HepG2 (cell line): ENCODE results near the gene CELF5. TPM values are rescaled to one million over a fixed set of nuclear protein-coding genes. Genes with fewer than 3 reads are reported as not detected.

ENCODE experiments used
- BCL3 ChIP-seq: sonication (generic); formaldehyde crosslinking; IDR thresholded peaks from 2 replicates; pipeline ENCODE4 v1.5.1; 2020; ENCODE audit warnings: mild to moderate bottlenecking, missing genetic modification reagents, moderate library complexity
- CREB1 ChIP-seq, 2 experiments: fragments of 450-650 bp in 1 of 2; IDR thresholded peaks; 2 replicates each; pipeline ENCODE4 v1.6.1; 2016 to 2017; ENCODE audit warnings: control low read depth in 1 of 2, mild to moderate bottlenecking in 1 of 2, missing compliant biosample characterization in 1 of 2, missing genetic modification characterization in 1 of 2
- DBP ChIP-seq: sonication (generic); formaldehyde crosslinking; IDR thresholded peaks from 2 replicates; pipeline ENCODE4 v1.4.0; 2020; ENCODE audit warnings: missing genetic modification reagents; ENCODE audit errors: not compliant biosample characterization
- E2F5 ChIP-seq: sonication (generic); formaldehyde crosslinking; conservative IDR thresholded peaks from 2 replicates; pipeline ENCODE4 v1.4.0; 2020; ENCODE audit warnings: missing genetic modification reagents
- GFI1 ChIP-seq: sonication (generic); formaldehyde crosslinking; IDR thresholded peaks from 2 replicates; pipeline ENCODE4 v1.5.0; 2020; ENCODE audit warnings: missing genetic modification reagents, mild to moderate bottlenecking, borderline replicate concordance
- HMG20B ChIP-seq: conservative IDR thresholded peaks from 2 replicates; pipeline ENCODE4 v1.6.1; 2016; ENCODE audit warnings: missing genetic modification reagents, missing compliant biosample characterization
- NFIB ChIP-seq: sonication (generic); formaldehyde crosslinking; IDR thresholded peaks from 2 replicates; pipeline ENCODE4 v1.9.0; 2021; ENCODE audit warnings: missing genetic modification reagents, mild to moderate bottlenecking, borderline replicate concordance
- NFKB2 ChIP-seq: sonication (generic); formaldehyde crosslinking; IDR thresholded peaks from 2 replicates; pipeline ENCODE4 v1.4.0; 2020; ENCODE audit warnings: missing genetic modification reagents, borderline replicate concordance
- ZBTB40 ChIP-seq, 2 experiments: fragments of 450-650 bp in 1 of 2; sonication (generic) in 1 of 2; formaldehyde crosslinking in 1 of 2; IDR thresholded peaks; 2 replicates each; pipeline versions ENCODE4 v1.6.1 to v1.8.0; 2016 to 2022; ENCODE audit warnings: antibody characterized with exemption in 1 of 2, mild to moderate bottlenecking in 1 of 2, missing genetic modification reagents in 1 of 2
- ZNF232 ChIP-seq: sonication (generic); formaldehyde crosslinking; IDR thresholded peaks from 2 replicates; pipeline ENCODE4 v1.4.0; 2020; ENCODE audit warnings: missing genetic modification reagents, borderline replicate concordance
- ZNF264 ChIP-seq: sonication (generic); formaldehyde crosslinking; IDR thresholded peaks from 2 replicates; pipeline ENCODE4 v1.4.0; 2020; ENCODE audit warnings: missing genetic modification reagents
- ZNF34 ChIP-seq: sonication (generic); formaldehyde crosslinking; IDR thresholded peaks from 2 replicates; pipeline ENCODE4 v1.4.0; 2020; ENCODE audit warnings: mild to moderate bottlenecking, missing genetic modification reagents, borderline replicate concordance
- ZNF430 ChIP-seq: sonication (generic); formaldehyde crosslinking; IDR thresholded peaks from 2 replicates; pipeline ENCODE4 v1.9.0; 2021; ENCODE audit warnings: mild to moderate bottlenecking, missing genetic modification reagents
- ZNF496 ChIP-seq: sonication (generic); formaldehyde crosslinking; IDR thresholded peaks from 2 replicates; pipeline ENCODE4 v1.8.1; 2023; ENCODE audit warnings: mild to moderate bottlenecking, moderate library complexity, missing genetic modification reagents; ENCODE audit not compliant: insufficient replicate concordance
- ZNF772 ChIP-seq: sonication (generic); formaldehyde crosslinking; IDR thresholded peaks from 2 replicates; pipeline ENCODE4 v1.5.0; 2020; ENCODE audit warnings: mild to moderate bottlenecking, missing genetic modification reagents
- polyA plus RNA-seq, 8 experiments: library from polyadenylated mRNA; depleted of rRNA in 3 of 8; stranded (reverse) in 7 of 8; unstranded in 1 of 8; fragments of >200 nt; fragmentation: Illumina TruSeq in 4 of 8; extraction: Trizol in 4 of 8; gene quantifications; 2 replicates each; pipeline versions ENCODE4 v1.2.1 to v1.2.3, GENCODE V29; 2011 to 2016; ENCODE audit warnings: low read depth in 4 of 8, missing spikeins in 1 of 8, mixed read lengths in 1 of 8; ENCODE audit not compliant: insufficient read depth in 1 of 8
- total RNA-seq, 5 experiments: library from RNA; depleted of rRNA; stranded (reverse); fragments of >200 nt; fragmentation: Illumina TruSeq; extraction: Trizol; gene quantifications; 2 replicates each; pipeline ENCODE4 v1.2.3, GENCODE V29; 2016; ENCODE audit warnings: low read depth in 1 of 5

The CELF5 gene
- total and polyA plus RNA-seq, 2 of the 13 experiments (the other 11 are each of a cell fraction or from before 2014, with no cell fraction given) = 0.31 to 0.84 TPM

GRCh38 chr19:3243819-3244700, 19.6 kb downstream of the CELF5 start (continued):
- TF ChIP-seq HMG20B (CRISPR knock-in tag) (no peak), ZBTB40 (IDR thresholded peaks at IDR 0.05) (no peak), ZBTB40 (CRISPR knock-in tag; IDR thresholded peaks at IDR 0.05) (0 out of 2 replicates have a peak, but pooled peaks have one; percentile 64), NFIB (CRISPR knock-in tag) (no peak), ZNF496 (CRISPR knock-in tag) (no peak), GFI1 (CRISPR knock-in tag) (no peak), ZNF772 (CRISPR knock-in tag) (peak; percentile 31; the same call in 1 of the 2 replicates), ZNF430 (CRISPR knock-in tag) (peak; percentile 74; the same call in 1 of the 2 replicates), ZNF34 (CRISPR knock-in tag) (no peak), ZNF264 (no peak), NFKB2 (CRISPR knock-in tag) (peak; percentile 51; the same call in 1 of the 2 replicates), E2F5 (0 out of 2 replicates have a peak, but pooled peaks have one; percentile 49), ZNF232 (peak; percentile 80; the same call in 1 of the 2 replicates), DBP (CRISPR knock-in tag) (no peak), CREB1 (IDR thresholded peaks at IDR 0.05) (peak; percentile 28; the same call in 1 of the 2 replicates), CREB1 (CRISPR knock-in tag; IDR thresholded peaks at IDR 0.05) (no peak), BCL3 (peak; percentile 25; the same call in 1 of the 2 replicates)
